ENCODE results near the gene KCNG3.
"Not testable (repeated sequence)": the region's sequence is repeated elsewhere in the genome, so short reads cannot be mapped to it uniquely, and the experiment has no call there.

Gene KCNG3

DNA sequence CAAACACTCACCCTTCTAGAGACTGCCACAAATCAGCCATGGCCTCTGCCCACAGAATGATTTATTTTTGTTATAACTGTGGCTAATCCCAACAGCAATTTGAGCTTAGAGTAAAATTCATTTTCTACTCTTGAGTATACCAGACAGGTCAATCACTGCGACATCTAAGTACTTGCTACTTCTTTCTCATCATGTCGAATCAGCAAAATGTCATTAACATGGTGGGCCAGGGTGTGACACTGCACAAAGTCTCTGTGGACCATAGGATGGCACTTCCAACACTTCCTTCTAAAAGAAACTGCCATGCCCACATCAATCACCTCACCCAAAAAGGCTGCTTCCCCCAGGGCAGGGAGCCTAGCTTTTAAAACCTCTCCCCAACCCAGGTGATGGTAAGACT, 64.4 kb downstream of the KCNG3 start:
- no peak for DNase-seq

DNA sequence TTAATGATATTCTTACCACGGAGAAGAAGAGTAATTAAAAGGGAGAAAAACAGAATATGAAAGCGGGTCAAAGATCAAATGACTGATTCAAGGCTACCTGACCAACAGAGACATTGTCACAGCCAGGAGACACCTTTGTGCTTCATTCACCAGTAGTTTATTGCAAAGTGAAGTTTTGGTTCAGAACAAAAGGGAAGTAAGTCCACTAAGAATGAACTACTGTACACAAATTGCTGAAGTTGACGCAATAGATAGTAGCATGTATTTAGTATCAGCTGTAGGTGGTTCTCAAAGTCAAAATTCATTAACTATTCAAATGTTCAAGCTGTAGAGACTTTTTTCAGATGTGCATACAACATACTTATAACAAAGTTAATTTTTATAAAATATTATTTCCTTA, 68.1 kb downstream of the KCNG3 start:
- peak in 1 of 2 donors; percentile 22 for DNase-seq

DNA sequence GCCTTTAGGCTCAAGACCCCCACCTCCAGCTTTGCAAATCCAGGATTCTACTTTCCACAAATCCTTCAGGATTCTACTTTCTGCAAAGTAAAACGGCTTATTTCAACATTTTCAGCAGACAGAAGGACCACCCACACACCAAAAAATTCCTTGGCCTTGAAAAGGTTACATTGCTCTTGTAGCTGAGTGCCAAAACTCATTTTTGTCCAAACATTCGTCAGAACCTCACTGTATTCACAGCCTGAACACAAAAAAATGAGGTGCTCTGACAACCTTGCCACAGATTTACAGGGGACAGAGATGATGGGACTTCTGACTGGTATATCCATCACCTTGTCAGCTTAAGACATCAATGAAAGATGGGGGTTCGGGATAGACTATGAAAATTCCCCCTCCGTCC, 69.7 kb downstream of the KCNG3 start:
- DNase-seq, result no peak

DNA sequence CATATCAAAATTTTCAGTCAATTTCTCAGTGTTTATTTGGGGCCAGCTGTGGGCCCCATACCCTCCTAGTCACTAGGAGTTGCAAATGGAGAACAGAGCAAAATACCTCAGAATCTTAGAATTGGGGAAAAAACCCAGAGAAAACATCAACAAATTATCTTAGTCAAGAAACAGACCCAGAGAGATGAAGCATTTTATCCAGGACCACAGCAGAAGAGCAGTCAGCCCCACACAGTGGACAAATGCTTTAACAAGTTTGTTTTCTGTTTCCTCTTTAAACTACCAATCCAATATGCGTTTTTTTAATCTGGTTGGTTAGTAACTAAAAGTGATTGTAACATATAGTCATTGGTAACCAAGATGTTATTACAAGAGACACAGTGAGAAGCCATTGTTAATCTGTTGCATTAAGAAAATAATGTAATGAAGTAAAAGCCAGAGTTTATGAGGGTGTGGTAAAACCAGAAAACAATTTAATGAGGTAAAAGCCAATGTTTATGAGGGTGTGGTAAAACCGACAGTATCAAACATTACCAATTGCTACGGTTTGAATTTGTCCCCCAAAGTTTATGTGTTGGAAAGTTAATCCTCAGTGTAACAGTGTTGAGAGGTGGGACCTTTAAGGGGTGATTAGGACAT, 72.1 kb downstream of the KCNG3 start:
- no peak for DNase-seq

DNA sequence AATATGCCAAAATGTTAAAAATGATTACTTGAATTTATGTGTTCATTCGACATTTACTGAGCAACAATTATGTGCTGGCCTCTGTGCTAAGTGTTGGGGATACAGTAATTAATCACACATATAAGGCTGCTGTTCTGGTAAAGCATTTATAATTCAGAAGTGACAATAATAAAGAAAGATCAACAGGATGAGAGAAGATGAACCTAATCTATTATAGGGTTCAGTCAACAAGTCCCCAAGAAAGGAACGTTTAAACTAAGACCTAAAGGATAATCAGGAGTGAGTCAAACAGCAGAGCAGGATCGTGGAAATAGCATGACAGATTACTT, 72.7 kb downstream of the KCNG3 start:
- DNase-seq, result no peak

DNA sequence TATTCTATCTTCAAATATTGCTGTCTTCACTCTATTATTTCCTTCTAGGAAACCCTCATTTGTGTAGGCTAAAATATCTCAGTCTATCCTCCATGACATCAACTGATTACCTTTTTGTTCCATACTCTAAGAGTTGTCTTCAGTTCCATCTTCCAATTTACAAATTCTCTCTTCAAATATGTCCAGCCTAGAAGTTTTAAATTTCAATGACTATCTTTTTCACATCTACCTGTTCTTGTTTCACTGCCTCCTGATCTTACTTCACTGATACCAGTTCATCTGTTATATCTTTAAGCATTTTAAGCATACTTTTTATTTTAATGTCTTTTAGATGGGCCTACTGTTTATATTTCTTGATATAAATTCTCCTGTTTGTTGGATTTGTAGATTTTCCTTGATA, 79.1 kb downstream of the KCNG3 start:
- no peak for DNase-seq

DNA sequence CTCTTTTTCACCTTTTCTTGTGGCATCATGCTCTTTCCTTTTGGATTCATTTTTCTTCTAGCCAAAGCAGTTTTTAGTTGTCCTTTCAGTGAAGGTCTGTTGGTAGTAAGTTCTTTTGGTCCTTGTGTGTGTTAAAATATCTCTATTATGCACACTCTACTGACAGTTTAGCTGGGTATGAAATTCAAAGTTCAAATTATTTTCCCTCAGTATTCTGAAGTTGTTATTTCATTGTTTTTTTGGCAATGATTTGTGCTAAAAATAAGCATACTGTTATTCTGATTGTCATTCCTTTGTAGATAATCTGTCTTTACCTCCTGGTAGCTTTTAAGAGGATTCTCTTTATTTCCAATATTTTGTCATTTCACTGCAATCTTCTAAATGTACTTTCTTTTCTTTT, 79.6 kb downstream of the KCNG3 start:
- no peak for DNase-seq

DNA sequence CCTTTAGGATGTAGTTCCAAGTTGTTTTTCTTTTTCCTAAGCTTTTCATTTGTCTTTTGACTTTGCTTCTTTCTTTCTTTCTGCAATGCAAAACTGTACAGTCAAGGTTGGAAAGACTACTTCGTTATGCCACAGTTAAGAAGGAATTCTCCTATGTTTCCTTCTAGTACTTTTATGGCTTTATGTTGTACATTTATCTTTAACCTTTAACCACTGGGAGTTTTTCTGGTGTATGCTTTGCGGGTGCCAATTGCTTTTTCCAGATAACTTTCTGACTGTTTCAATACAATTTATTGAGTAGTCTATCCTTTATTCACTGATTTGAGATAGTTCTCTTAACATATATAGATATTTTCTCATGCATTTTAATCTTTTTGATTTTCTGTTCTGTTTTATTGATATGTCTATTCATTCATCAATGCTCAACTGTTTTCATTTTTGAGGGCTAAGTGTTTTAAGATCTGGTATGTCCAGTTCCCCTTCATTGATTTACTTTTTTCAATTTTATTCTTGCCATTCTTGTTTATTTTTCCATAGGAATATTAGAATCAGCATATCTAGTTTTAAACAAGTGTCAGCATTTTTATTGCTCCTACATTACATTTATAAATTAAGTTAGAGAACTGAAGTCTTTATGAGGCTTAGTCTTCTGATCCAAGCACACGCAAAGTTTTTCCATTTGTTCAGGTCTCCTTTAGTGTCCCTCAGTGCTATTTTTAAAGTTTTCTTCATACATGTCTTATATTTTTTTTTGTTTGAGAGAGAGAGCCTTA, 82.9 kb downstream of the KCNG3 start:
- no peak for DNase-seq

DNA sequence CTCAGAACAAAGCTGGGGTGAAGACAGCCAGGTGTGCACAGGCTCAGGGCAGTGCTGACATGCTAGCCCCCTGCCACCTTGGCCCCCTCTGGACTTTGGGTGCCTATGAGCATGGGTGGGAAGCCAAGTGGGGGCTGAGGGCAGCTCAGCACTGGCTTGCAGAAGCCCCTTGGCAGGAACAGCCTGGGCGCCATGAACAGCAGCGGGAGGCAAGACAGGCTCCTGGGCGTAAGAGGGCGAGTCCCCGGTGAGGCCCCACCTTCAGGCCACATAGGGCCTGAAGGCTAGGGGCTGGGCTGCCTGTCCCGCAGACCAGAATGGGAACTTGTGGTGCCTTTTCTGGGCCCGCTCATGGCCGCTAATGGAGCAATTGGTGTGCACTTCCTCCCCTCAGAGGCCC, 85.8 kb downstream of the KCNG3 start:
- no peak for DNase-seq

DNA sequence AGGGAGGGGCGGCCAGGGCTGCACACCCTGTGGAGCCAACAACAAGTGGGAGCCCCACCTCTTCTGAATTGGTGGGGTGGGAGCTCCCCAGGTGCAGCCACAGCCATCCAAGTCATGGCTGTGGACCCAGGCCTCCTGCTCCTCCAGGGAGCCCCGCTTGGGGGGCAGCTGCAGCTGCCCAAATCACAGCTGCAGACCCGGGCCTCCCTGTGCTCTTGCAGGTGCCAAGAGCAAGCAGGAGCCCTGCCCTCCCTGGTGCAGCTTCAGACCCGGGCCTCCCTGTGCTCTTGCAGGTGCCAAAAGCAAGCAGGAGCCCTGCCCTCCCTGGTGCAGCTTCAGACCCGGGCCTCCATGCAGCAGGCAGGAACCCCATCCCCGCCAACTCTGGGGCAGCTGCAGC, 86.3 kb downstream of the KCNG3 start:
- no peak for DNase-seq

DNA sequence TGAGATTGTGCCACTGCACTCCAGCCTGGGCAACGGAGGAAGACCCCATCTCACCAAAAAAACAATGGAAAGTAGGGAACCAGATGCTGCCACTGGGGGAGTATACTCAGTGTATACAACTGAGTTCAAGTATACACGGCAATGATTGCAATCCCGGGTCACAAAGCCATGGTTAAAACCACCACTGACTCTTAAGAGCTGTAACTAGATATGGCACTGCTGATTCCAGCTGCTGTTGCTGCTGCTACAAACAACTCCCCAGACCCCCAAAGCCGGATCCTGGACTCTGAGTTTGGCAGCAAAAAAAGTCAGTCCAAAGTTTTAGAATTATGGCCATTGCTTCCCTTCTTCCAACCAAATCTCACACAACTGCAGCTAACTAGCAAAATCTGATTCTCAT, 89.1 kb downstream of the KCNG3 start:
- no peak for DNase-seq

DNA sequence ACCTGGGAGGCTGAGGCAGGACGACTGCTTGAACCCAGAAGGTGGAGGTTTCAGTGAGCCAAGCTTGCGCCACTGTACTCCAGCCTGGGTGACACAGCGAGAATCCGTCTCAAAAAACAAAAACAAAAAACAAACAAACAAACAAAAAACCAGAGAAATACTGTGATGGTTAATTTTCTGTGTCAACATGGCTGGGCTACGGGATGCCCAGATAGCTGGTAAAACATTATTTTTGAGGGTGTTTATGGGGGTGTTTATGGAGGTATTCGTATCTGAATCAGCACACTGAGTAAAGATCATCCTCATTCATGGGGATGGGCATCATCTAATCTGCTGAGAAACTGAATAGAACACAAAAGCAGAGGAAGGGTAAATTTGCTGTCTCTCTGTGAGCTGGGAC, 92.0 kb downstream of the KCNG3 start:
- no peak for DNase-seq

DNA sequence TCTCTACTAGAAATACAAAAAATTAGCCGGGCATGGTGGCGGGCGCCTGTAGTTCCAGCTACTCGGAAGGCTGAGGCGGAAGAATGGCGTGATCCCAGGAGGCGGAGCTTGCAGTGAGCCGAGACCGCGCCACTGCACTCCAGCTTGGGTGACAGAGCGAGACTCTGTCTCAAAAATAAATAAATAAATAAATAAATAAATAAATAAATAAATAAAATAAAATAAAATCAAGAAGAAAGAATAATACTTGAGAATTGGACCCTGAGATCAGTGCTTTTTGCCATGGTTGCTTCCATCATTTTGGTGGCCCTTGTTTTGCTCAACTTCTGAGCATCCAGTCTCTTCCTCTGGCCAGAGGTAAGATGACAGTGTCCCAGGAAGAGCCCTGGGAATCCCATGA, 95.7 kb downstream of the KCNG3 start:
- DNase-seq, result not testable (repeated sequence)

DNA sequence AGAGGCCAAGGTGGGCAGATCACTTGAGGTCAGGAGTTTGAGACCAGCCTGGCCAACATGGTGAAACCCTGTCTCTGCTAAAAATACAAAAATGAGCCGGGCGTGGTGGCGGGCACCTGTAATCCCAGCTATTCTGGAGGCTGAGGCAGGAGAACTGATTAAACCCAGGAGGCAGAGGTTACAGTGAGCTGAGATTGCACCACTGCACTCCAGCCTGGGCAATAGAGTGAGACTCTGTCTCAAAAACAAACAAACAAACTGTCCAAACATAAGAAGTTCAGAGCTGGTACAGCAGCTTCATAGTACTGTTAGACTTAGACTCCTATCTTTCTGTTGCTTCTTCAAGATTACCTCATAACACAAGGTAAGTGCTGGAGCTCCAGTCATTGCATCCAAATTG, 100.5 kb downstream of the KCNG3 start:
- DNase-seq, result not testable (repeated sequence)

DNA sequence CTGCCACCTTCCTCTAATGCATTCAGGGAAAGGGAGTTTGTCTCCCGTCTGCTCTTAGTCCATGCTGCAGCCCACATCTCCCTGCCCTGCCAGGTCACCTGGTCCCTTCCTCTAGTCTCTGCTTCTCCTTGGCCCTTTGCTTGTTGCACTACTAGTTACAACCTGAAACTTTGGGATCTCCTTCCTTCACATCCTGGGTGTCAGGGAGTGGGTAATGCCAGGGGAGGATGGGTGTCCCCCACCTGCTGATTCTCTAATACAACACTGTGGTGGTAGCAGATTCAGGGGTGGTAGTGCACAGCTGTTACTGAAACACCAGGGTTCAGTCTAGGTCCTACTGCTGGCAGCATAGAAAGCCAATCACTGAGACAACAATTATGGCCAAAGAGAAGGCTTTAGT, 101.6 kb downstream of the KCNG3 start:
- no peak for DNase-seq
